ELR (cell line): Measurements from ENCODE around the gene CCDC197.

ENCODE experiments used
- DNase-seq: peaks from one replicate; pipeline ENCODE4 v3.0.0-alpha.2; 2015; ENCODE audit warnings: low read depth

Gene CCDC197

DNA sequence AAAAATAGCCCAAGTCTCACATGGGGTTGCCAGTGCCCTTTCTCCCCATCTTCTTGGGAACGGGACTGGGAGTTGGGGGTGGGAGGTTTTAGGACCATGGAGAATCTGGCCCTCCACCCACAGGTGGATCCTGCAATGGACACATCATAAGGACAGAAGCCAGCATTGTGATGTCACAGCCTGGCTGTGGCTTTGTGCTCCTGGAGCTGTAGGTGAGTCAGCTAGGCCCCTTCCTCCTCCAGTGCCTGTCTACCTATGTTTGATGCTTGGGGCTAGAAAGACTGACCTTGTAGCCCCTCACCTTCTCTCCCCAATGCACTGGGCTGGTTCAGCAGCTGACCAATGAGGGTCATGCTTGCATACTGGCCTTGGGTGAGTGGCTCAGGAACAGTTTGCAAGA lies at the start of gene CCDC197:
Gene CCDC197 (plus strand): TSS at position 220 of the 400 bp plus-strand sequence. CDS start 831 bp downstream, outside the sequence.
- no peak for DNase-seq

DNA sequence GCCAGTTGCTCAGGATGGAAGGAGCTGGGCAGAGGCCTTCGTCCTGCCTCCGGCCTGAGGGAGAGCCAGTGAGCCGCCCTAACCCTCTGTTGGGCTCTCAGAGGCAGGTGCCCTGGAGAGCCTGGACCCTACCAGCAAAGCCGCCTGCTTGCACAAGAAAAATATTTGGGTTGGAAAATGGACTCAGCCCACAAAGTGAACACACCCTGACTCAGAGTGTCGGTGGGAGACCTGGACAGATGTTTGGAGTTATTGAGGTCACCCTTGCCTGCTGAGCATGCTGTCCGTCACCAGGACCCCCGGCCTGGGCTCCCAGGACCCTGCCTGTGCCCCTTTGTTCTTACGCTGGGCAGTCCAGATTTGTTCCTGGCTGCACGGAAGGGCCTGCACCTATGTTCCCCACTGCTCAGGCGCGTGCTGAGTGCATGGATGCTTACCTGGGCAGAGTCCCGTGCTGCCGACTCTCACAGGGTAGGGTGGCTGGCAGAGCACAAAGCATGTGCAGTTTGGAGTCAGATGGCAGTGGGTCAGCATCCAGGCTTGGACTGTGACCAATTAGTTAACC lies 47.5 kb upstream of the CCDC197 start:
- no peak for DNase-seq

DNA sequence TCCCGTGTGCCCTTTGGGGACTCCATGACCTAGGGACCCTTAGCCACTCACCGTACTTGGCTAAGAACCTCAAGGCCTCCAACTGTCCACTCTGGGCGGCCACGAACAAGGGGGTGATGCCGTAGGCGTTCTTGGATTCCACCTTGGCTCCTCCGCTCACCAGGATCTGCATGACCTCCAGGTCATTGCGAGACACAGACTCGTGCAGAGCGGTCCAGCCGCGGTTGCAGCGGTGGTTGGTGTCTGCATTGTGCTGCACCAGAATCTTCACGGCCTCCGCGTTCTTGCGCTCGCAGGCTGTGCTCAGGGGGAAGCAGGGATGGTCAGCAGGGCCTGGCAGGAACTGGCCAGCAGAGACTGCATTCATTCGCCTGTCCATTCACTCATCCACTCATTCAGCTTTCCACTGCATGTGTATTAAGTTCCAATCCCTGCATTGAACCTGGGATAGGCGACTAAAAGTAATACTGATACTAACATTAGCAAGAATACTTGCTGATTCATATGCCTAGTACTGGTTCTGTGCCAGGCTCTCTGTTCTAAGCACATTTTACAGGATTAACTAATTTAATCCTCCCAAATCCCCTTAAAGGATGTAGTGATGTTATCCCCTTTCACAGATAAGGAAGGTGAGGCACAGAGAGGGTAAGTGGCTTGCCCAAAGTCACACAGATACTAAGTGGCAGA lies 46.0 kb upstream of the CCDC197 start:
- no peak for DNase-seq

DNA sequence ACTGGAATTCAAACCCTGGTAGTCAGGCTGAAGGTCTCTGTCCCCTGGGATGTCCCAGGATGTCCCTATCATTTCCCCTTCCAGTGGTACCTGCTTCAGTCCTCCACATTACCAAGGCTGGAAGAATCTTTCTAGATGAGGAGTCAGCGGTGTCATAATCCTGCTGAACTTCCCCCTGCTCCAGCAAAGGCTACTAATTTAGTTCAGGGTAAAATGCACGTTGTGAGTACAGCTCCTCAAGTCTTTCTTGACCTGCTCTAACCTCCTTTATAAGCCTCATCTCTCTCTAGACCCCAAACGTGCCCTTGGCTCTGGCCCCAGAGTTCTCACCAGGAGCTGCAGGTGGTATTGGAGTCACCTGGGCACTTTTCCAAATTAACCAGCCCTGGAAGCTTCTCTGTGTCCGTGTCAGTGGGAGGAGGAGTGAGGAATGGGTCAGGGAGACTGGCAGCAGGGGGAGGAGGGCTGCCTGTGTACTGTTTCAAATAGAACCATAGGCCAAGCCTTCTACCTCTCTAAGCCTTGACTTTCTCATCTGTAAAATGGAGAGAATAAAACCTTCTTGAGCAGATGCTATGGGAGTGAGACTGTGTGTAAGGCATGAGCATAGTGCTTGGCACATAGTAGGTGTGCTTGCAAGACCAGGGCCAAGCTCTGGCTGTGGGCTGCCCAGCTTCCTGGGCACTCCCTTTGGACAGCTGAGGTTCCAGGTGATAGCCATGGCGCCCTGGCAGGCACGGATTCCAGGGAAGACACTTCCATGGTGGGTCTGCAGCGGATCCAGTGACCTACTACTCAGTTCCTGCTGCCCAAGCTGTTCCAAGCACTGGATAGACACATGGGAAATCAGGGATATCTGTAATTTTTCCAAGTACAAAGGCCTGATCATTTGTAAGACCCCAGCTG lies 45.2 kb upstream of the CCDC197 start:
- DNase-seq, result no peak

DNA sequence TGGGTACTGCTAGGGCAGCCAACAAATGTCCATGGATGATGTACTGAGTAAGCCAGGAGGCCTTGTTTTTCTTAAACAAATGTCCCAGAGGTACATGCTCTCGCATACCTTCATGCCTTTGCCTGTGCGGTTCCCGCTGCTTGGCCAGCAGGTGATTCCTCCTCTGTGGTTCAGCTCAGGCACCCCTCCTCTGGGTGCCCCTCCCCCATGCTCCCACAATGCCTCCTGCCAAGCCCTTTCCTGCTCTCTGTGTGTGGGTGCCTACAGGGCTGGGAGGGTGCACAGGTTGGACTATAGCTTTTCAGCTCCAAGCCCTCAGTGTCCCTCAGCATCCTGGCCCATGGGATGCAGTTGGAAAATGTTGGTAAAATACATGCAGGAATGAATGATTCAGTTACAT lies 44.3 kb upstream of the CCDC197 start:
- DNase-seq, result no peak

DNA sequence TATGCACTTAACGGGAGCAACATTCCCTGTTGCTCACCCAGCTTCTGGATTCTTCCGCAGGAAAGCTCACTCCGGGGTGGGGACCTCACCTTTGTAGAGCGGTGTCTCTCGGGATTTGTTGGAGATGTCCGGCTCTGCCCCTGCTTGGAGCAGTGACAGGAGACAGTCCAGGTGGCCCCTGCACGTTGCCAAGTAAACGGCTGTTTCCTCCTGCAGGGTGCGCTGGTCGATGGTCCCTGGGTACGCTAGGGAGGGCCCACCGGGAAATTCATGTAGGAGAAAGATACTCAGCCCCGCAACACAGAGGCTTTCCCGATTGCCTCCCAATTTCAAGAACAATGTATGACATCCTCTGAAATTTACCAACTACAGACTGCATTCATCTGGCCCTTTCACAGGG lies 43.8 kb upstream of the CCDC197 start:
- no peak for DNase-seq

DNA sequence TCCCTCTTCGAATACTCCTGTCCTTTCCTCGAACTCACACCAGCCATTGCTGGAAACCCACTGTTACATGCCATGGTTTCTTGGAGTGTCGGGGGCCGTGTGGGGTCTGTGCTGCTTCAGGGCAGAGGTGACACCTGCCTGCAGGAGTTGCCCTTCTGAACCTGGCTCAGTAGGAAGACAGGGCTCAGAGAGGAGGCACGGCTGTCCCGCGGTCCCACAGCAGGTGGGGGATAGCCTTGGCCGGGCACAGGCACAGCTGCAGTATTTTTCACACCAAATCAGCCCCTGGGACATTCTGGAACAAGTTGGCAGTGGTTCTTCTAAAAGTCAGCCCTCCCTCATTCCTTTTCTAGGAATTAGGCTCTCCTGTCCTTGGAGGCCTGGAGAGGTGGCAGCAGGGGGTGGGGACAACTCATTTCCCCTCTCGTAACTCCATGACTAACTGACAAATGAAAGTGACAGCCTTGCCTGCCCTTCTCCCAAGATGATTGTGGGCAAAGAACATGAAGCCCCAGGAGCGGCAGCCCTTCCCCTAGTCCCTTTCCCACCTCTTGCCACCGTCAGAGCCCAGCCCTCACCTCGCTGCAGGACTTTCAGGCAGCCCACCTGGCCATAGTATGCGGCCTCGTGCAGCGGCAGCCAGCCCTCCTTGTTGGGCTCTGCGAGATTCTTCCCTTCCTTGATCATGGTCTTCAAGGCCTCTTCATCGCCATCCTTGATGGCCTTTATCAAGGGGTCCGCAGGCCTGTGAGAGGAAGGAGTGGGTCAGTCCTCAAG lies 43.2 kb upstream of the CCDC197 start:
- DNase-seq, result no peak

DNA sequence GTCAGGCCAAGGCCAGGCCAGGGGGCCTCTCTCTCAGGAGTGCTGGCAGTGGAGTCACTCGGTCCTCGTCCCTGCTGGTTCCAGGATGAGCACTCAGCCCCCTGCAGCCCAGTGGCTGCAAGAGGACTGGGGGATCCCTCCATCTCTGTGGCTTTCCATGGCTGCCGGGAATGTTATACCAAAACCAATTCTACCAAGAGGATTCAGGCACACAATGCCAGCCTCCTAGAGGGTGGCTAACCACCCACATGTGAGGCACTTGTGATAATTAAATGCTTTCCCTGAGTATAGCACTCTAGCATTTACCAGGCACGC lies 42.6 kb upstream of the CCDC197 start:
- no peak for DNase-seq

DNA sequence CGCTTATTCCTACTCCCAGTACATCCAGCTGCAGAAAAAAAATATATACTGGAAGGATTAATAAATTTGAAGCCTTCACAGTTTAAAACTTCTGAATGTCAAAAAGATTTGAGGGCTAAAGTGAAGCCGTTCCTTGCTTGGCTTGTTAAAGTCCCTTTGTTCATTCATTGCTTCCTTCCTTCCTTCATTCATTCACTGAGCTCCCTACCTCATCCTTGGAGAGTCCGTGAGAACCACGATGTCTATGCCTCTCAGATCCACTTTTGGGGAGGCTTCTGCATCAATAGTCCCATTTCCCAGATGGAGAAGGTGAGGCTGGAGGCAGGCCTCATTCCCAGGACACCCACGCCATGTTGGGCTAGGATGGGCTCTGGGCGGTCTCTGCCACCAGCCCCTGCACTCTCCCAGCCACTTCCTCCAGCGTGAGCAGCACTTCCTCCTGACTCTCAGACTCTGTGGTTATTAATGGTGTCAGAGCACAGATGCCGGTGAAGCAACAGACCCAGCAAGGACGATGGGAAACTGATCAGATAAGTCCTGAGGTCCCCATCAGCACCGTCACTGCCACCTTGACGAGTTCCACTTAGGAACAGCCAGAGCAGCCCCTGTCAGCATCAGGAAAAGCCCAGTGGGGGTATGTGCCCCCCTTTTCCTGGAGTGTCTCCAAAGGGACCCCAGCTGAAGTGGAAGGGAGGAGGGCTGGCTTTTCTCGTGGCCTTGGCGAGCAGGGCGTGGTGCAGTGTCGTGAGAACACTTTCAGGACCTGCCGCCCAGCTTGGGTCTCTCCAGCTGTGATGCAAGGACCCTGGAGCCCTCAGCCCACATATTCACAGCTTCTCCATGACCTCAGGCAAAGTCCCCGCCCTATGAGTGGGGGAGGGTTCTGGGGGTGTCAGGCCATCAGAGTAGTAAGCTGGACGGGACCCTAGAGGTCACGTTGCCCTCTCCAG lies 41.9 kb upstream of the CCDC197 start:
- DNase-seq, result no peak

DNA sequence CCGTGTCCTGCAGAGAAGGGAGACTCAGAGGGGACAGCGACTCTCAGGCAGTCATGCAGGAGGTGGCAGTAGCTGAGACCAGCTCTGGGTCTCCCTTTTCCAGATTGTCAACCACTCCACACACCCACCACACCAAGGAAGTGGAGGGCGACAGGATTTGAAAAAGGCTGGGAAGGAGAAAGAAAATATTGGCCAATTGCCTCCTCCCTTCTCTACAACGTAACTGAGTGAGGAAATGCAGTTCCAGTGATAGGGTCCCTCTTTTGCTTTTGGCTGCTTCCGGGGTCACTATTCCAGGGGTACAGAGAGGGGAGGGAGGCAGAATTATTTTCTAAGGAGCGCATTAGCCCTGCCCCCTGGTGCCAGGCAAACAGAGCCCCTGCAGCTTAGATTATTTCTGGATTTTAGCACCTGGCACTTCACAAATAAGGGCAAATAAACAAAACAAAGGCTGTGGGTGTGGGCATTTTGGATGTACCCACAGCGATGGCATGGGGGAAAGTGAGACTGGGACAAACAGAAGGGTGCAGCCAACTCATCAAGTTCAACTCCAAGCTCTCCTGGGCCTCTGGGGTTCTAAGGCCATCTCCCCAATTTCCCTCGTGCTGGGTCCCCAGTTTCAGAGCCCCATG lies 41.1 kb upstream of the CCDC197 start:
- no peak for DNase-seq

DNA sequence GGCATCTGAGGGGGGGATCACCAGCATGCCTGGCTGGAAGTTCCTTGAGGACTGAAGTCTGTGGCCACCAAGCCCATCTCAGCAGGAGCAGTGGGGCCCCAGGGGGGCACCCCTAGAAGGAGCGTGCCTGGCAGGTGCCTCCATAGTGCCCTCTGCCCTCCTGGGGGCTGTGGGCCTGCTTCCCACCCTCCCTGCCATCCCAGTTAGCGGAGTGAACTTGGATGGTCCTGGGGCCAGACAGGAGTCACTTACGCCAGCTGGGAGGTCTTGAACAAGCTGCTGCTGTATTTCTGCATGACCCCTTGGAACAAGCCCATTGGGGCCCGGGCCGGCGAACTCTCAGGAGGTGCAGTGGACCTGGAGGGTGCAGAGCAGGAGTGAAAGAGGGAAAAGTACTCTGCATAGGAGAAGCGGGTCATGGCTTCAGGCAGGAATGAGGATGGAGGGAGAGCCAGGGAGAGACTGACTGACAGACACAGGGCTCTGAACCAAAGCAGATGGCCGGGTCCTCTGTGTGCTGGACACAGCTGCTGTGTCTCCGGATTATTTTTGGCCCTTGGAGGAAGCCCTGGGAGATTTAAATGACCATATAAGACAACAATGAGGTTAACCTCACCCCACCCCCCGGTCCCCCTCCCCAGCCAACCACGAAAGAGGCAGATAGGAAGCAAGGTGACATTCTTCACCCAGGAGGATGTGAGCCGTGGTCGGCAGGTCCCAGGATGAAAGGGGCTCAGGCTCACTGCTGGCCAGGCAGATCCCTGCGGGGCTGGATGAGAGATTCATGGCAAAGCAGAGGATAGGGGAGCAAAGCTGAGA lies 40.4 kb upstream of the CCDC197 start:
- no peak for DNase-seq

DNA sequence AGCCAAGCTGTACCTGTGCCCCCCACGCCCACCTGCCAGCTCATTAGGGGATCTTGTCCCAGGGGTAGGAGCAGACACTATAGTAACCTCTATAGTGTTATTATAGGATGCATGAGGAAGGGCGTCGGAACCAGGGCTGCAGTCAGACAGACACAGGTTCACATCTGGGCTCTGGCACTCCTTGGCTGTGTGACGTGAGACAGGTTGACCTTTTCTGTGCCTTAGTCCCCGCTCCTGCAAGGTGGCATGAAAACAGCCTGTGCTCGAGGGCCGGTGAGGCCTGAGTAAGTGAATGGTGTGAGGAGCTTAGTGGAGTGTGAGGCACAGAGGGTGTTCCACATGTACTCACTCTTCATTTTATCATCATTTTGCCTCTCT lies 39.8 kb upstream of the CCDC197 start:
- DNase-seq, result no peak

DNA sequence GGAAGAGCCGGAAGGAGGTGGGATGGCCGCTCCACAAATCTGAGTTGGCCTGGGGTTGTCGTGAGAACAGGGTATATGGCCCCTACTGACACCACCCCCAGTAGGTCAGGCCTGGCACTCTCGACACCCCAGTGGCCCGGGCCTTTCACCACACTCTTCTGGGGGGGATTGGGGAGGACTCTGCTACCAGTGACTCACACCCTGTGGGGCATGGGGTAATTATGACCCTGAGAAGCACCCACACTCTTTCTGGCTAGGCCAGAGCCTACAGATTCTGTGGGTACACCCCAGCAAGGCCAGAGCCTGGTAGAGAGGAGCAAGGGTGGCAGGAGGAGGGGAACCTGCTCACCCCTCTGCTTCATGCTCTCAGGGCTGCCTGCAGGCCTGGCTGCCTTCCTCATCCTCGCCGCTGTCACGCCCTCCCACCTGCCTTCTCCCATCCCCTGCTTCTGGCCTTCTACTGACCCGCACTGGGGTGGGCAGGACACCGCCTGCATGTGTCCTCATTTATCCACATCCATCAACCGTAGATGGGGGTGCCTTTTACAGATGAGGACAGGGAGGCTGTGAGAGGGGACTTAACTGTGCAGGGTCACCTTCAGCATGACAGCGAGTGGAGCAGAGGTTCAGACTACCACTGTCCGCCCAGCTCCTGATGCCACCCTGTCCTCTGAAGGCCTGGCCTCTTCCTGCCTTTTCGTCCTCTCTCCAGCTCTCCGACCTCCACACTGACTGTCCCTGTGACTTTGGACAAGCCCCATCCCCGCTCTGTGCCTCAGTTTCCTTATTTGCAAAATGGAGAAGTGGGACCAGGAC lies 39.1 kb upstream of the CCDC197 start:
- no peak for DNase-seq

DNA sequence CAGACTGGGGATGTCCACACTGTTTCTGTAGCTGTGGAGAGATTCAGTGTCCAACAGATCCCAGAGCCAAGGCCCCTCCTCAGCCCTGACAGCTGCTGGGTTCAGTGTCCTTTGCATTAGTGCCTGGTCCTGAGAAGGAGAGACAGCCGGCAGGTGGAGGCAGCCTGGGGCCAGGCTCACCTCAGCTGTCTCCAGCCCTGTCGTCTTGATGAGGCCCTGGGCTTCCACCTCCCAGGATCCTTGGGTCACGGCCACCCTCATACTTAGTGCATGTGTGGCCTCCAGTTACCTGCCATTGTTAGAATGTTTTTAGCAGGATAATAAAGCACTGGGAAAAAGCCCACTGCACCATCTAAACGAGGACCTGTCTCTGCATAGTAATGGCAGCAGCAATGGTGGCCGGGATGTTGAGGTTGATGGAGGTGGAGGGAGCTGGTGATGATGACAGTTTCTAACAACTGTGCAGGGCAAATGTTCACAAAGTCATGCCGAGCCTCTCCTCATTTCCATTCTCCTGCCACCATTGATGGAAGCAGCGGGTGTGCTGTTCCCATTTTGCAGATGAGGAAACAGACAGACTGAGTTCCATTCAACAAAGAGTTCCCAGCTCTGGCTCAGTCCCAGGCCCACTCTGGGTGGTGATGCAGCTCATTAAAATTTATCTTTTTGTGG lies 38.4 kb upstream of the CCDC197 start:
- DNase-seq, result no peak

DNA sequence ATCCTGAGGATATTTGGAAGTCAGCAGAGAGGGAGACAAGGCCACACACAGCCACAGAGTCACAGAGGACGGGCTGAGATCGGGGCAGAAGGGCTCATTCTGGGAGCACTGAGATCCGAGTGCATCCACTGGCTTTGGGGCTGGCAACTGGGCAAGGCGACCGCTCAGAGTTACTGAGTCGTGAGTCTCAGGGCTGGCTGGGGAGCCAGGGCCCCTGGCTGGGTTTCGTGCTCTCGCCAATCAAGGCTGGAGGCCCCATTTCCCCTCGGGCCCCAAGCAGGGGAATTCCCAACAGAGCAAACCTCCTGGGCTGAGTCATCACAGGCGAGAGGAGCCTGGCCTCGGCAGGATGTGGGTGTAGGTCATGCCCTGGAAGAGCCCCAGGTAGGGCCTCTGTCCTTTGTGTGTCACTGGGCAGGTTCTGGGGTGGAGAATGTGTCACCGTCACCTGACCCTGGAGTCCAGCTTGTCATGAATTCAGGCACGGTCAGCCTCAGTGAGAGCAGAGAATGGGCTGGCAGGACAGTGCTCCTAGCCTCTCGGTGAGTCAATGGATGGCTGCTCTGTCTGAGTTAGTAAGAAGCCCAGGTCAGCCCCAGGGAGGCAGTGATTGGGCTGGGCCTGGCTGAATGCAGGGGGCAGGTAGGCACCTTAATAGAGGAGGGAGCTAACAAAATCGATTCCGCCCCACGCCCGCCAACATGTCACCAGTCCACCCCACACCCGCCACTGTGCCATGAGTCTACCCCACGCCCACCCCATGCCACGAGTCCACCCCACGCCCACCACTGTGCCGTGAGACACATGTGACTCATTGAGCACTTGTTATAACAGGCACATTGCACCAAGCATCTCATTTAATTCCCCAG lies 37.6 kb upstream of the CCDC197 start:
- peak; percentile 100 for DNase-seq

DNA sequence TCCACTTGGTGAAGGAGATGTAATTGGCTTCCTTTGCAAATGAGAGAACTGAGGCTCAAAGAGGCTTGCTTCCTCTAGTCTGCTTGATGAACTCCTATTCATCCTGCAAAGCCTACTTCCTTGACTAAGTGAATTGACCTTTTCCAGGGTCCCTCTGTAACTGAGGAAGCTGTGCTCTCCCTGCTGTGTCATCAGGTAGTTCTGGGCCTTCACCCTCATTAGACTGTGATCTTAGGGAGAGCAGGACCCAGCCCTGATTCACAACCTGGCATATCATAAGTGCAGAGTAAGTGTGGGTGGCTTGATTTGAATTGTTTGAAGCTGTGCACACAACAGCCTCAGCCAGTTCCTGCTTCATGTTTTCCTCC lies 37.0 kb upstream of the CCDC197 start:
- DNase-seq, result no peak

DNA sequence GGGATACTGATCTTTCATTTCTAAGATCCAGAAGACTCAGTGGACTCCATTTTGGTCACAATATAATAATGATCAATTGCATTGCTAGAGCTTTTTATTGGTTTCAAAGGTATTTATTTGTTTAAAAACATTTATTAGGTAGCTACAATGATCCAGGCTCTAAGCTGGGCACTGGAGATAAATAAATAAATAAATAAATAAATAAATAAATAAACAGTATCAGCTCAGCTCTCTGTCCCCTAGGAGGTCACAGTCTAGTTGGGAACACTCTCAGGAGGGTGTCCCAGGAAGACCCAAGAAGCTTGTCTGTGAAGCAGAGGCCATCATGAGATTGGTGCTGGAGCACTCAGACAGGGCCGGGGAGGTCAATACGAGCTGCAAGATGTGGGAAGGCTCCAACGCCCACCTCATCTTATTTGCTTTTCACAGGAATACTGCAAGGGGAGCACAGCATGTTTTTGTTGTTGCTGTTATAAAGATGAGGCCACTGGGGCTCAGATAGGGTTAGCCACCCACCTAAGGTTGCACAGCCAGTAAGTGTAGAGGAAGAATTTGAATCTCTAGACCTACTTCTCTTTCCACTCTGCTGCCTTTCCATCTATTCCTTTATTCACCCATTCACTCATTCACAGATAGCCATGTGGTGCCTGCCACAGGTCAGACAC lies 36.2 kb upstream of the CCDC197 start:
- no peak for DNase-seq
